Measurements from ENCODE around the gene FOXP1. TPM values are rescaled to one million over a fixed set of nuclear protein-coding genes. Genes with fewer than 3 reads are reported as not detected.
A peak's percentile ranks its signal among the peaks of the same experiment; 100 is the strongest.

FOXP1 gene
- total and polyA plus RNA-seq, 2 donors (not counting 1 experiment from before 2014, with no cell fraction given): 91.1 to 508 TPM

- H3K27me3 Mint-ChIP-seq: no peaks in the 10 kb centered on the region
- no peaks in the 10 kb centered on the region for H3K9me3 Mint-ChIP-seq (ENCODE audit: insufficient read depth)
- peak overlapping the region; percentile 62 for H3K9ac ChIP-seq (ENCODE audit: low read length)
- peak overlapping the region; percentile 81 for H3K4me3 Mint-ChIP-seq
- WGBS (ENCODE audit: insufficient coverage): 44% methylated on average over 8 of the region's 10 CpGs
- peak; percentile 49 for ATAC-seq (ENCODE audit: low read depth)
- peak overlapping the region in 1 of 5 experiments; percentile 20 for H3K4me3 ChIP-seq (ENCODE audit: control extremely low read depth in 1 of 5, extremely low read depth in 1 of 5, insufficient read depth in 1 of 5, low read depth in 2 of 5, low read length in 4 of 5)
- H3K4me1 Mint-ChIP-seq: peaks cover 89% of the 10 kb centered on the region
- H3K36me3 ChIP-seq (replicated peaks in 1 of 2; ENCODE audit: control extremely low read depth in 1 of 2, control insufficient read depth in 1 of 2, extremely low read depth in 1 of 2, insufficient read depth in 2 of 2, low read length in 1 of 2): no peaks in the 10 kb centered on the region
- H3K4me1 ChIP-seq (ENCODE audit: control insufficient read depth in 2 of 2, insufficient read depth in 2 of 2, low read length in 2 of 2): peaks cover 76 to 97% of the 10 kb centered on the region in 2 donors
- no peaks in the 10 kb centered on the region for H3K9me3 ChIP-seq (ENCODE audit: control extremely low read depth in 1 of 3, control insufficient read depth in 2 of 3, insufficient read depth in 1 of 3, low read length in 2 of 3)
- H3K27me3 ChIP-seq (replicated peaks in 1 of 4; ENCODE audit: control extremely low read depth in 1 of 4, control insufficient read depth in 3 of 4, insufficient read depth in 4 of 4, low read length in 3 of 4): no peaks in the 10 kb centered on the region
- peak overlapping the region; percentile 69 for H3K4me2 ChIP-seq (replicated peaks; ENCODE audit: low read depth, low read length, poor library complexity, severe bottlenecking)
- H2AFZ ChIP-seq (ENCODE audit: insufficient read depth, low read depth, low read length, poor library complexity, severe bottlenecking): peak overlapping the region; percentile 43
- TF ChIP-seq CTCF (IDR thresholded peaks at IDR 0.05) (no peak), EZH2 (IDR thresholded peaks at IDR 0.05; ENCODE audit: borderline replicate concordance, insufficient read depth, low read depth, low read length, poor library complexity, severe bottlenecking) (no peak)
- H3K27ac ChIP-seq (ENCODE audit: low read length in 2 of 2): peak overlapping the region; percentile 80 to 86
- H3K27ac Mint-ChIP-seq: peak overlapping the region; percentile 94
- intact Hi-C loops (cut with micrococcal nuclease): loop anchor here (2.0 kb wide), 1 partner anchor 17 kb away; no protein-coding TSS in a partner anchor
- no peaks in the 10 kb centered on the region for H4K20me1 ChIP-seq (ENCODE audit: control insufficient read depth, insufficient read depth, low read length, poor library complexity, severe bottlenecking)
- CTCF ChIA-PET: interaction anchor here (0.7 to 3.7 kb wide), 7 partner anchors 9 to 1085 kb away, joined by 3 to 25 read pairs (median 3); no protein-coding TSS in a partner anchor
- POLR2A ChIA-PET: interaction anchor here (3.0 kb wide), 1 partner anchor 11 kb away, joined by 15 read pairs; no protein-coding TSS in a partner anchor
- H3K79me2 ChIP-seq (ENCODE audit: control insufficient read depth, insufficient read depth, low read length): peaks cover 97% of the 10 kb centered on the region
- peak; percentile 55 for DNase-seq
Observed at GRCh38 chr3:71453822-71454511, 129.6 kb downstream of the FOXP1 start.

GRCh38 chr3:71453319-71453718 is 130.2 kb downstream of the FOXP1 start:
- no peak overlapping the region for H3K4me3 ChIP-seq (ENCODE audit: control extremely low read depth in 1 of 5, extremely low read depth in 1 of 5, insufficient read depth in 1 of 5, low read depth in 2 of 5, low read length in 4 of 5)
- H3K4me1 Mint-ChIP-seq: peaks cover 87% of the 10 kb centered on the region
- ChIA-PET POLR2A (no interaction called here), CTCF (interaction anchor here (0.9 to 3.7 kb wide), 4 partner anchors 9 to 24 kb away, joined by 3 to 25 read pairs (median 4); no protein-coding TSS in a partner anchor)
- intact Hi-C loops (cut with micrococcal nuclease): no loop called here
- 100% methylated on average over 2 of the region's 3 CpGs for WGBS (ENCODE audit: insufficient coverage)
- H3K4me2 ChIP-seq (replicated peaks; ENCODE audit: low read depth, low read length, poor library complexity, severe bottlenecking): peak overlapping the region; percentile 69
- H3K9me3 ChIP-seq (ENCODE audit: control extremely low read depth in 1 of 3, control insufficient read depth in 2 of 3, insufficient read depth in 1 of 3, low read length in 2 of 3): no peaks in the 10 kb centered on the region
- H3K27me3 Mint-ChIP-seq: no peaks in the 10 kb centered on the region
- H2AFZ ChIP-seq (ENCODE audit: insufficient read depth, low read depth, low read length, poor library complexity, severe bottlenecking): no peak overlapping the region
- H3K36me3 ChIP-seq (replicated peaks in 1 of 2; ENCODE audit: control extremely low read depth in 1 of 2, control insufficient read depth in 1 of 2, extremely low read depth in 1 of 2, insufficient read depth in 2 of 2, low read length in 1 of 2): no peaks in the 10 kb centered on the region
- no peaks in the 10 kb centered on the region for H3K27me3 ChIP-seq (replicated peaks in 1 of 4; ENCODE audit: control extremely low read depth in 1 of 4, control insufficient read depth in 3 of 4, insufficient read depth in 4 of 4, low read length in 3 of 4)
- no peak for DNase-seq
- no peak overlapping the region for H3K4me3 Mint-ChIP-seq
- peaks cover 76 to 91% of the 10 kb centered on the region in 2 donors for H3K4me1 ChIP-seq (ENCODE audit: control insufficient read depth in 2 of 2, insufficient read depth in 2 of 2, low read length in 2 of 2)
- peak overlapping the region; percentile 80 to 86 for H3K27ac ChIP-seq (ENCODE audit: low read length in 2 of 2)
- H4K20me1 ChIP-seq (ENCODE audit: control insufficient read depth, insufficient read depth, low read length, poor library complexity, severe bottlenecking): no peaks in the 10 kb centered on the region
- H3K79me2 ChIP-seq (ENCODE audit: control insufficient read depth, insufficient read depth, low read length): peaks cover 97% of the 10 kb centered on the region
- peak overlapping the region; percentile 94 for H3K27ac Mint-ChIP-seq
- ATAC-seq (ENCODE audit: low read depth): no peak
- no peak for TF ChIP-seq CTCF (IDR thresholded peaks at IDR 0.05)
- no peak for TF ChIP-seq EZH2 (IDR thresholded peaks at IDR 0.05; ENCODE audit: borderline replicate concordance, insufficient read depth, low read depth, low read length, poor library complexity, severe bottlenecking)
- H3K9me3 Mint-ChIP-seq (ENCODE audit: insufficient read depth): no peaks in the 10 kb centered on the region
- H3K9ac ChIP-seq (ENCODE audit: low read length): peak overlapping the region; percentile 62

All from B cell (primary cell).